ENCODE data around the gene TOGARAM2. TPM values are rescaled to one million over a fixed set of nuclear protein-coding genes. Genes with fewer than 3 reads are reported as not detected.

TOGARAM2 gene
- total and polyA plus RNA-seq, 2 of the 13 experiments (the other 11 are each of a cell fraction or from before 2014, with no cell fraction given), result under 0.01 to 0.05 TPM

DNA sequence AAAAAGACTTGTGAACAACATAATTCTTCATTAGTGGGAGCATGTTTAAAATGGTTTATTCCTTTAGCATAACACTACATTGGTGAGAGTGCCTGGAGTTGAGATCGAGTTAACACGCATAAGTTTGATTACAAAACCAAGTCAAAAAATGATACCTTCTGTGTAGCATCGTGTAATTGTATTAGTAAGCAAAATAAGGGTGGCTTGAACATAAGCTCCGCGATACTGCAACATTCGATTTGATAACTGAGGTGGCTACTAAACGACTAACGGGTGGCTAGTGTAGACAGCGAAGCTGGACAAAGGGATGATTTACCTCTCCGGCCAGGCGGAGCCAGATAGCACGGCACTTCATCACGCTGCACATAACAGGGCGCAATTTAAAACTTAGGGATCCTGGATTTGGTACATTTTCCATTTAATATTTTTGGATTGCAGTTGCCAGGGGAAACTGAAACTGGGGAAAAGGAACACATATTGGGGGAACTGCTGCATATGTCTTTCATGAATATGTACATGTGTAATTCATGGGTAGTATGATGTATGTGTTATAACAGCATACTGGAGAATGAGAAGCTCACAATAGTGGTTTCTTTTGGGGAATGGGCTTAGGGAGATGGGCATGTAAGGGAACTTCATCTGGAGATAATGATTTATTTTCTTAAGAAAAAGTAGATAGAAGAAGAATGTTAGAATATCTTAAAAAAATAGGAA, 36.4 kb upstream of the TOGARAM2 start:
- no peak overlapping the region for H3K4me3 ChIP-seq (replicated peaks in 1 of 3; ENCODE audit: insufficient read depth in 1 of 3, low read depth in 2 of 3, low read length in 3 of 3)
- no peak overlapping the region for H3K4me2 ChIP-seq (ENCODE audit: low read depth, low read length)
- no peak for ATAC-seq
- no peak overlapping the region for H3K27ac ChIP-seq (ENCODE audit: extremely low read length, insufficient read depth, low read length)
- intact Hi-C loops (cut with micrococcal nuclease; ENCODE audit: unreplicated experiment) (no loop called here), in situ Hi-C loops (cut with HindIII; ENCODE audit: extremely low pct_ligation_motif_present, low pct_unique_long_range_greater_than_20kb) (loop anchor here (10.0 kb wide), 1 partner anchor 120 kb away; no protein-coding TSS in a partner anchor)
- CTCF ChIA-PET (ENCODE audit: low intra/inter-chr PET ratio, low total read pairs), result no interaction called here
- H4K20me1 ChIP-seq (ENCODE audit: insufficient read depth, low read length), result peaks cover 7% of the 10 kb centered on the region; the same call in 1 of the 2 replicates
- 87% methylated on average over 14 of the region's 14 CpGs for WGBS (ENCODE audit: low lambda C conversion rate)
- H3K9me3 ChIP-seq (ENCODE audit: low read length), result peaks cover 6% of the 10 kb centered on the region; the same call in 1 of the 2 replicates
- no peak for DNase-seq (ENCODE audit: low spot score)
- POLR2A ChIA-PET, result no interaction called here
- no peak overlapping the region for H3K9ac ChIP-seq (ENCODE audit: insufficient read depth, low read depth, low read length)
- no peaks in the 10 kb centered on the region for H3K4me1 ChIP-seq (ENCODE audit: insufficient read depth, low read length)
- no peaks in the 10 kb centered on the region for H3K27me3 ChIP-seq (ENCODE audit: control insufficient read depth in 1 of 2, insufficient read depth in 2 of 2, low read length in 2 of 2)
- H3K36me3 ChIP-seq (replicated peaks in 1 of 2; ENCODE audit: control insufficient read depth in 1 of 2, insufficient read depth in 2 of 2, low read length in 2 of 2), result peaks cover 36 to 81% of the 10 kb centered on the region in 2 experiments
- no peaks in the 10 kb centered on the region for H3K79me2 ChIP-seq (ENCODE audit: insufficient read depth, low read length)
- BruUV-seq (replicated peaks), result no TSS peak
- no peak overlapping the region for H2AFZ ChIP-seq (ENCODE audit: low read length)
- FAIRE-seq, result no peak
- no peak for TF ChIP-seq ZFP90 (CRISPR knock-in tag; IDR thresholded peaks at IDR 0.05; ENCODE audit: borderline replicate concordance)
- TF ChIP-seq ZMAT3 (CRISPR knock-in tag; conservative IDR thresholded peaks at IDR 0.05), result no peak
- TF ChIP-seq JARID2 (CRISPR knock-in tag; IDR thresholded peaks at IDR 0.05; ENCODE audit: insufficient replicate concordance), result no peak
- TF ChIP-seq, protein P1, sequence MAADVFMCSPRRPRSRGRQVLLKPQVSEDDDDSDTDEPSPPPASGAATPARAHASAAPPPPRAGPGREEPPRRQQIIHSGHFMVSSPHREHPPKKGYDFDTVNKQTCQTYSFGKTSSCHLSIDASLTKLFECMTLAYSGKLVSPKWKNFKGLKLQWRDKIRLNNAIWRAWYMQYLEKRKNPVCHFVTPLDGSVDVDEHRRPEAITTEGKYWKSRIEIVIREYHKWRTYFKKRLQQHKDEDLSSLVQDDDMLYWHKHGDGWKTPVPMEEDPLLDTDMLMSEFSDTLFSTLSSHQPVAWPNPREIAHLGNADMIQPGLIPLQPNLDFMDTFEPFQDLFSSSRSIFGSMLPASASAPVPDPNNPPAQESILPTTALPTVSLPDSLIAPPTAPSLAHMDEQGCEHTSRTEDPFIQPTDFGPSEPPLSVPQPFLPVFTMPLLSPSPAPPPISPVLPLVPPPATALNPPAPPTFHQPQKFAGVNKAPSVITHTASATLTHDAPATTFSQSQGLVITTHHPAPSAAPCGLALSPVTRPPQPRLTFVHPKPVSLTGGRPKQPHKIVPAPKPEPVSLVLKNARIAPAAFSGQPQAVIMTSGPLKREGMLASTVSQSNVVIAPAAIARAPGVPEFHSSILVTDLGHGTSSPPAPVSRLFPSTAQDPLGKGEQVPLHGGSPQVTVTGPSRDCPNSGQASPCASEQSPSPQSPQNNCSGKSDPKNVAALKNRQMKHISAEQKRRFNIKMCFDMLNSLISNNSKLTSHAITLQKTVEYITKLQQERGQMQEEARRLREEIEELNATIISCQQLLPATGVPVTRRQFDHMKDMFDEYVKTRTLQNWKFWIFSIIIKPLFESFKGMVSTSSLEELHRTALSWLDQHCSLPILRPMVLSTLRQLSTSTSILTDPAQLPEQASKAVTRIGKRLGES (CRISPR knock-in tag; IDR thresholded peaks at IDR 0.05; ENCODE audit: borderline replicate concordance), result no peak
- no peak for TF ChIP-seq ZNF768 (CRISPR knock-in tag; IDR thresholded peaks at IDR 0.05)
- no peak for TF ChIP-seq ZBTB7B (CRISPR knock-in tag; IDR thresholded peaks at IDR 0.05)
- TF ChIP-seq RBM22 (optimal IDR thresholded peaks at IDR 0.05; ENCODE audit: low read length), result peak; percentile 96
- TF ChIP-seq POLR2AphosphoS5 (IDR thresholded peaks at IDR 0.05; ENCODE audit: low read depth, low read length), result no peak
- TF ChIP-seq MAFK (conservative IDR thresholded peaks at IDR 0.05 in 1 of 2, IDR thresholded peaks at IDR 0.05 in 1 of 2; ENCODE audit: low read length in 2 of 2), result peak; percentile 41 to 44; a peak in 2 of 4 replicates
- TF ChIP-seq, protein P2, sequence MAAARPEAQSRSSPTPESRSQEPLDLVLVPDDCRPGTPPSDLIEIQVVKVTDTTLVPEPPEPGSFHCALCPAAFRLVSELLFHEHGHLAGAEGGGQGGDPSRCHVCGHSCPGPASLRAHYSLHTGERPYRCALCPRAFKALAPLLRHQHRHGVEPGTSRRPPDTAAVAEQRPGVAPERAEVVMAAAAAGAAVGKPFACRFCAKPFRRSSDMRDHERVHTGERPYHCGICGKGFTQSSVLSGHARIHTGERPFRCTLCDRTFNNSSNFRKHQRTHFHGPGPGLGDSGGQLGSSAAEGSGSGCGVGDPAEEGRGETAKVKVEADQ (CRISPR knock-in tag; IDR thresholded peaks at IDR 0.05; ENCODE audit: borderline replicate concordance), result no peak
- TF ChIP-seq, protein P3, sequence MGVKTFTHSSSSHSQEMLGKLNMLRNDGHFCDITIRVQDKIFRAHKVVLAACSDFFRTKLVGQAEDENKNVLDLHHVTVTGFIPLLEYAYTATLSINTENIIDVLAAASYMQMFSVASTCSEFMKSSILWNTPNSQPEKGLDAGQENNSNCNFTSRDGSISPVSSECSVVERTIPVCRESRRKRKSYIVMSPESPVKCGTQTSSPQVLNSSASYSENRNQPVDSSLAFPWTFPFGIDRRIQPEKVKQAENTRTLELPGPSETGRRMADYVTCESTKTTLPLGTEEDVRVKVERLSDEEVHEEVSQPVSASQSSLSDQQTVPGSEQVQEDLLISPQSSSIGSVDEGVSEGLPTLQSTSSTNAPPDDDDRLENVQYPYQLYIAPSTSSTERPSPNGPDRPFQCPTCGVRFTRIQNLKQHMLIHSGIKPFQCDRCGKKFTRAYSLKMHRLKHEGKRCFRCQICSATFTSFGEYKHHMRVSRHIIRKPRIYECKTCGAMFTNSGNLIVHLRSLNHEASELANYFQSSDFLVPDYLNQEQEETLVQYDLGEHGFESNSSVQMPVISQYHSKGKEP (CRISPR knock-in tag; IDR thresholded peaks at IDR 0.05), result no peak
- TF ChIP-seq ZNF776 (CRISPR knock-in tag; IDR thresholded peaks at IDR 0.05), result no peak
- no peak for TF ChIP-seq STAT5B (CRISPR knock-in tag; IDR thresholded peaks at IDR 0.05)
- no peak for TF ChIP-seq ZNF816 (CRISPR knock-in tag; IDR thresholded peaks at IDR 0.05; ENCODE audit: borderline replicate concordance)
- no peak for TF ChIP-seq CHD2 (IDR thresholded peaks at IDR 0.05; ENCODE audit: low read depth, low read length)
- no peak for TF ChIP-seq ZNF569 (CRISPR knock-in tag; IDR thresholded peaks at IDR 0.05; ENCODE audit: borderline replicate concordance)
- TF ChIP-seq, protein P4, sequence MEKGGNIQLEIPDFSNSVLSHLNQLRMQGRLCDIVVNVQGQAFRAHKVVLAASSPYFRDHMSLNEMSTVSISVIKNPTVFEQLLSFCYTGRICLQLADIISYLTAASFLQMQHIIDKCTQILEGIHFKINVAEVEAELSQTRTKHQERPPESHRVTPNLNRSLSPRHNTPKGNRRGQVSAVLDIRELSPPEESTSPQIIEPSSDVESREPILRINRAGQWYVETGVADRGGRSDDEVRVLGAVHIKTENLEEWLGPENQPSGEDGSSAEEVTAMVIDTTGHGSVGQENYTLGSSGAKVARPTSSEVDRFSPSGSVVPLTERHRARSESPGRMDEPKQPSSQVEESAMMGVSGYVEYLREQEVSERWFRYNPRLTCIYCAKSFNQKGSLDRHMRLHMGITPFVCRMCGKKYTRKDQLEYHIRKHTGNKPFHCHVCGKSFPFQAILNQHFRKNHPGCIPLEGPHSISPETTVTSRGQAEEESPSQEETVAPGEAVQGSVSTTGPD (CRISPR knock-in tag; IDR thresholded peaks at IDR 0.05), result no peak
- TF ChIP-seq ZNF256 (CRISPR knock-in tag; conservative IDR thresholded peaks at IDR 0.05), result no peak

All from HepG2 (cell line).